ENCODE measurements around the gene GRM1. TPM values are rescaled to one million over a fixed set of nuclear protein-coding genes. Genes with fewer than 3 reads are reported as not detected.

The GRM1 gene
- total RNA-seq, 4 donors from 2014 or later, result 0.13 TPM; not detected in 3

DNA sequence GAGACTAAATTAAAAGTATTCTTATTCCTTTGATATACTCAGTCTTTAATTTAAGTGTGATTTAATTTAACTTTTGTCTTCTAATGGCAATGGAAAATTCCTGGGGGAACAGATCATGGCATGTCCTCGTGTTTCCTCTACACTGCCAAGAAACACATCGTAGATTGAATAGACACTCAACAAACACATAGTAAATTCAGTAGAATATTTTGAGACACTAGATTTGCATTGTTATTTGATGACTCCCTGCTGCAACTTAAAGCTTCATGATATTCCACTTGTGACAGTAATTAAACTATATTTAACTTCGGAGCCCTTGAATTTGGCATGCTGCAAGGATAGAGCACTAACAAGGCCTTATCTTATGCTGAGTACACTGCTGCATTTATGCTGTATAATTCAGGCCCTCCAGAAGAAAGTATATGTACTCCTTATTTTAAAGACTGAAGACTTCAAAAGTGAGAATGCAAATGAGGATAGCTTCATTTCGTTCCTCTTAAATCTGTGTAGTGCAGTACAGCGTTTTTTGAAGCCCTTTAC, 84.3 kb downstream of the GRM1 start:
- Histone ChIP-seq H3K4me3 (no peak overlapping the region), H3K9me3 (peaks cover 0 to 11% (median 0%) of the 10 kb centered on the region in 3 donors), H3K36me3 (no peaks in the 10 kb centered on the region), H3K4me1 (no peaks in the 10 kb centered on the region), H3K27ac (no peak overlapping the region), H3K27me3 (no peaks in the 10 kb centered on the region)
- TF ChIP-seq POLR2AphosphoS5 (IDR thresholded peaks at IDR 0.05), result no peak
- TF ChIP-seq, protein P1, sequence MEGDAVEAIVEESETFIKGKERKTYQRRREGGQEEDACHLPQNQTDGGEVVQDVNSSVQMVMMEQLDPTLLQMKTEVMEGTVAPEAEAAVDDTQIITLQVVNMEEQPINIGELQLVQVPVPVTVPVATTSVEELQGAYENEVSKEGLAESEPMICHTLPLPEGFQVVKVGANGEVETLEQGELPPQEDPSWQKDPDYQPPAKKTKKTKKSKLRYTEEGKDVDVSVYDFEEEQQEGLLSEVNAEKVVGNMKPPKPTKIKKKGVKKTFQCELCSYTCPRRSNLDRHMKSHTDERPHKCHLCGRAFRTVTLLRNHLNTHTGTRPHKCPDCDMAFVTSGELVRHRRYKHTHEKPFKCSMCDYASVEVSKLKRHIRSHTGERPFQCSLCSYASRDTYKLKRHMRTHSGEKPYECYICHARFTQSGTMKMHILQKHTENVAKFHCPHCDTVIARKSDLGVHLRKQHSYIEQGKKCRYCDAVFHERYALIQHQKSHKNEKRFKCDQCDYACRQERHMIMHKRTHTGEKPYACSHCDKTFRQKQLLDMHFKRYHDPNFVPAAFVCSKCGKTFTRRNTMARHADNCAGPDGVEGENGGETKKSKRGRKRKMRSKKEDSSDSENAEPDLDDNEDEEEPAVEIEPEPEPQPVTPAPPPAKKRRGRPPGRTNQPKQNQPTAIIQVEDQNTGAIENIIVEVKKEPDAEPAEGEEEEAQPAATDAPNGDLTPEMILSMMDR (IDR thresholded peaks at IDR 0.05), result no peak
- TF ChIP-seq POLR2A (IDR thresholded peaks at IDR 0.05), result no peak
- 48 to 76% methylated on average over 3 to 5 of the region's 5 CpGs for WGBS, 2 donors (ENCODE audit: low coverage in 1 of 2)
- ATAC-seq, result no peak

DNA sequence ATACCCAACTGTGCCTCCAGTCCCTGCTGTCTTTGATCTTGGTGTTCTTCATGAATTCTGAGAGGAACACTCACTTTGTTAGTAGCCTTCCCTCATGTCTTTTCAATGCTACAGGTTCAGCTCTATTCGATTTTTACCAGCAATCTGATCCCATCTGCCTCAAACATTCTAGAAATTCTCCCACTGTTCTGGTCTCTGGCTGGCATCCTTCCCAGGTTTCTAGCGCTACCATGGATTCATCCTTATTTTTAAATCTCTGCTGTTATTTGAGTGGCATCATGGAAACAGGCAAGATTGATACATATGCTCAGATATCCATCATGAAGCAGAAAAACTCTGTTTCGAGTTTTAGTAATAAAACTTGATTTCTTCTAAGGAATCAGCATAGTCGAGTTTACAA, 94.8 kb downstream of the GRM1 start:
- TF ChIP-seq, protein P1 (IDR thresholded peaks at IDR 0.05), result no peak
- TF ChIP-seq EP300 (IDR thresholded peaks at IDR 0.05) (no peak), POLR2AphosphoS5 (IDR thresholded peaks at IDR 0.05) (no peak)
- H3K4me1 ChIP-seq, result no peaks in the 10 kb centered on the region
- no peaks in the 10 kb centered on the region for H3K9me3 ChIP-seq
- no peak overlapping the region for H3K4me3 ChIP-seq
- no peak for ATAC-seq
- H3K27ac ChIP-seq, result no peak overlapping the region
- no peaks in the 10 kb centered on the region for H3K36me3 ChIP-seq
- 73 to 85% methylated on average over 4 of the region's 4 CpGs for WGBS, 2 donors (ENCODE audit: low coverage in 1 of 2)
- H3K27me3 ChIP-seq, result no peaks in the 10 kb centered on the region

DNA sequence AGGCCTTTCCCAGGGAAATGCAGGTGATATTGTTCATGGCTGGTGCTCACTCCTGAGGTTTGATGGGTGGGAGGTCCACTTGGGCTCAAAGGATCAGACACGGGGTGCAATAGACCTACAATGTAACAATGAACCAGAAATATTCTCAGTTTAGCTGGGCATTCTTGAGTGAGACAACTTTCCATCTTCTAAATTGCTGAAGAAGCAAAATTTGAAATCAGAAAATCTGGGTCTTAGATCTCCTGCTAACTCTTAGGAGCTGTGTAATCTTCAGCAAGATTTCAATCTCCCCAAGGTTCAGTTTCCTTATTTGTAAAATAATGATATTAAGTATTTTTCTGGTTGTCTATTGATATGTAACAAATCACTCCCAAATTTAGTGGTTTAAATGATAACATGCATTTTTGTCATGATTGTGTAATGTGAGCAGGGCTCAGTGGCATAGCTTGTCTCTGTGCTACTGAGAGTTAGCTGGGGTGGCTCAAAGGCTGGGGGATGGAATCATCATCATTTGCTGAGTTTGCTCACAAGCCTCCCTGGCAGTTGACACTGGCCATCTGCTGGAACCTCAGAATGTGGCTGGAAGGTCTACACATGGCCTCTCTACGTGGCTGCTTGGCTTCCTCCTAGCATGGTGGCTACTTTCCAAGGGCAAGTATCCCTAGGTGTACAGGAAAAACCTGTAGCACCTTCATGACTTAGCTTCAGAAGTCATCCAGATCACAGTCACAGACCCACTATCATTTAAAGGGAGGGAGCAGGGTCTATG, 98.8 kb downstream of the GRM1 start:
- Histone ChIP-seq H3K4me1 (no peaks in the 10 kb centered on the region), H3K4me3 (no peak overlapping the region), H3K36me3 (no peaks in the 10 kb centered on the region), H3K27ac (no peak overlapping the region), H3K27me3 (no peaks in the 10 kb centered on the region), H3K9me3 (no peaks in the 10 kb centered on the region)
- ATAC-seq, result no peak
- WGBS, 2 donors (ENCODE audit: low coverage in 1 of 2), result 60% methylated on average over 2 of the region's 2 CpGs; no CpG with 5 or more reads in 1 of the 2 donors
- no peak for TF ChIP-seq EP300 (IDR thresholded peaks at IDR 0.05)

DNA sequence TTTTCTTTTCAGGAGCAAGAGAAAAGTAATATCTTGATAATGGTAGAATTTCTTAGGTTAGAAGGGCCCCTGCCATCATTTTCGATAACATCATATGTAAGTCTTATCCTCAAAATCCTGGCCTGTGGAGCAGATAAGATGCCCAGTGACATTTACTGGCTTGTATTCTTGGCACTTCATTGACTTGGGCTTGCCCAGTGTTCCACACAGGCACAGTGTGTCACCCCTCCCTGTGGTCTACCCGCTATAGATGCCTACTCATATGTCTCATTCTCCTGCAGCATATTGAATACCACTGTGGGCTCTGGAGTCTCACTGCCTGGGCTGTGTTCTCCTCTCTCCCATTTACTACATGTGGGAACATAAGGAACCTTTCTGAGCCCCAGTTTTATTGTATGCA, 105.0 kb downstream of the GRM1 start:
- Histone ChIP-seq H3K9me3 (no peaks in the 10 kb centered on the region), H3K4me1 (no peaks in the 10 kb centered on the region), H3K36me3 (no peaks in the 10 kb centered on the region), H3K27ac (no peak overlapping the region), H3K4me3 (no peak overlapping the region), H3K27me3 (no peaks in the 10 kb centered on the region)
- ATAC-seq, result no peak
- TF ChIP-seq POLR2AphosphoS5 (IDR thresholded peaks at IDR 0.05) (no peak), EP300 (IDR thresholded peaks at IDR 0.05) (no peak)
- 93 to 96% methylated on average over 2 of the region's 2 CpGs for WGBS, 2 donors (ENCODE audit: low coverage in 1 of 2)

DNA sequence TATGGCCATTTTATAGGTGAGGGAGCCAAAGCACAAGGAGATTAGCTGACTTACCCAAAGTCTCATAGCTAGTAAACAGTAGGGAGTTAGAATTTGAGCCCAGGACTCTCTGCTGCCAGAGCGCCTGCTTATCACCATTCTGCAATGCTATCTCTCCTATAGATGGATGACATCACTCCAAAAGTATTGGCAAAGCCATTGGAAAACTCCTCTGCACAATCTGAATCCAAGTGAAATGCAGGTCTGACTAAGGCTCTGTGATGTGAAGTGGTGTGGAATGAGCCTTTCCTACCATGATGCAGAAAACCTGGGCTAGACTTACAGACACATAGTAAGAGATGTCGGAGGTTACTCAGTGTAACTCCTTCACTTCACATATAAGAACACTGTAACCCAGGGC, 106.3 kb downstream of the GRM1 start:
- H3K4me3 ChIP-seq, result no peak overlapping the region
- no peaks in the 10 kb centered on the region for H3K36me3 ChIP-seq
- no peaks in the 10 kb centered on the region for H3K4me1 ChIP-seq
- no peak for TF ChIP-seq POLR2A (IDR thresholded peaks at IDR 0.05)
- TF ChIP-seq EP300 (IDR thresholded peaks at IDR 0.05), result no peak
- TF ChIP-seq, protein P1 (IDR thresholded peaks at IDR 0.05), result no peak
- TF ChIP-seq POLR2AphosphoS5 (IDR thresholded peaks at IDR 0.05), result no peak
- H3K27ac ChIP-seq, result no peak overlapping the region
- no peaks in the 10 kb centered on the region for H3K9me3 ChIP-seq
- H3K27me3 ChIP-seq, result no peaks in the 10 kb centered on the region
- ATAC-seq, result no peak
- WGBS, 2 donors (ENCODE audit: low coverage in 1 of 2), result 53% methylated on average over 2 of the region's 2 CpGs; no CpG with 5 or more reads in 1 of the 2 donors

DNA sequence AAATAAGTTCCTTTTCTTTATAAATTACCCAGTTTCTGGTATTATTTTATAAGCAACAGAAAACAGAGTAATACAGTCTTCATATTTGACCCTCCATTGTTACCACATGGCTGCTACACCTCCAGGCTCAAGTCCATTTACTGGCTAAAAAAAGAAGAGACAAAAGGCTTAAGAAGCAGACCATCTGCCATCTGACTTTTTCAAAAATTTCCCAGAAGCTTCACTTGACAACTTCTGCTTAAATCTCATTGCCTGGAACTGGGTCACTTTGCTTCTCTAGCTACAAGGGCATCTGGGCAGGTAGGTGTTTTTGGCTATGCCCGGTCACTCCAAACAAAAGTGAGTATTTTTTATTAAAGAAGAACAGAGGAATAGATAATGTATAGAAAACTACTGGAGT, 118.0 kb downstream of the GRM1 start:
- WGBS, 2 donors (ENCODE audit: low coverage in 1 of 2), result no CpG with 5 or more reads among the region's 1 CpG
- TF ChIP-seq POLR2AphosphoS5 (IDR thresholded peaks at IDR 0.05) (no peak), EP300 (IDR thresholded peaks at IDR 0.05) (no peak), POLR2A (IDR thresholded peaks at IDR 0.05) (no peak)
- TF ChIP-seq, protein P1 (IDR thresholded peaks at IDR 0.05), result no peak
- H3K4me3 ChIP-seq, result no peak overlapping the region
- H3K36me3 ChIP-seq, result no peaks in the 10 kb centered on the region
- ATAC-seq, result no peak
- no peaks in the 10 kb centered on the region for H3K4me1 ChIP-seq
- no peak overlapping the region for H3K27ac ChIP-seq
- H3K27me3 ChIP-seq, result no peaks in the 10 kb centered on the region
- no peaks in the 10 kb centered on the region for H3K9me3 ChIP-seq
